AML-193 (cell line): Measurements from ENCODE around the gene RWDD4.
"Not testable (repeated sequence)": the region's sequence is repeated elsewhere in the genome, so short reads cannot be mapped to it uniquely, and the experiment has no call there.

Experiments
- DNase-seq, 2 experiments: peaks; one replicate each; lab custom pipeline; 2025; lab: John Stamatoyannopoulos, UW

RWDD4 gene

DNA sequence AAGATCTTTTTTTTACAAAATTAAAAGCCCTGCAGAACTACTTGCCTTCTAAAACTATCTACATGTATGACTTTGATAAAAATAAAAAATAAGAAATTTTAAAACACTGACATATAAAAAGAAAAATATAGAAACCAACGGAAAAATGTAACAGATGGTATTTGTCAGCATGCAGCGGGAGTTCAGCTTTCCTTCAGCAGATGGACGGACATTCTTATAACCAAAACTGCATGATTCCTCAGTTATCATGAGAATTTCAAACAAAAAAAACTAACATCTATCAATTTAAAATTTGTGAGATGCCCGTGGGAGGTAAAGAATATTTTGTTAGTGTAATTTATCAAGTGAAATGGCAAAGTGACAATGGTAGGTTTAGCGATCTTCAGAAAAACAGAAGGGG lies 23.2 kb downstream of the RWDD4 start:
- no peak for DNase-seq

DNA sequence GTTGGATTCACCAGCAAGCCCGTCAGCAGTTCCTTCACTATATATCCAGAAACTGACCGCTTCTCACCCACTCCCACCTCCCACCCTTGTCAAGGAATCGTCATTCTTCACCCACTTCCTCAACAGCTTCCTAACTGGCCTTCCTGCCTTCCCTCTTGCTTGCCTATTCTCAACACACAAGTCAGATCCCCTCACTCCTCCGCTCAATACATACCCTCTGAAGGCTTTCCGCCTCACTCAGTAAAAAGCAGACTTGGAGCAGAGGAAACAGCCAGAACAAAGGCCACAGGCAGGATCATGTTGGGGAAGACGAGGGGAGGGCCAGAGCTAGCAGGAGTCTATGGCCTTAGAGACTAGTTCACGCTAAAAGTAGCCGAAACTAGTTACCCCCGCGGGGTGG lies 23.7 kb downstream of the RWDD4 start:
- DNase-seq: no peak

DNA sequence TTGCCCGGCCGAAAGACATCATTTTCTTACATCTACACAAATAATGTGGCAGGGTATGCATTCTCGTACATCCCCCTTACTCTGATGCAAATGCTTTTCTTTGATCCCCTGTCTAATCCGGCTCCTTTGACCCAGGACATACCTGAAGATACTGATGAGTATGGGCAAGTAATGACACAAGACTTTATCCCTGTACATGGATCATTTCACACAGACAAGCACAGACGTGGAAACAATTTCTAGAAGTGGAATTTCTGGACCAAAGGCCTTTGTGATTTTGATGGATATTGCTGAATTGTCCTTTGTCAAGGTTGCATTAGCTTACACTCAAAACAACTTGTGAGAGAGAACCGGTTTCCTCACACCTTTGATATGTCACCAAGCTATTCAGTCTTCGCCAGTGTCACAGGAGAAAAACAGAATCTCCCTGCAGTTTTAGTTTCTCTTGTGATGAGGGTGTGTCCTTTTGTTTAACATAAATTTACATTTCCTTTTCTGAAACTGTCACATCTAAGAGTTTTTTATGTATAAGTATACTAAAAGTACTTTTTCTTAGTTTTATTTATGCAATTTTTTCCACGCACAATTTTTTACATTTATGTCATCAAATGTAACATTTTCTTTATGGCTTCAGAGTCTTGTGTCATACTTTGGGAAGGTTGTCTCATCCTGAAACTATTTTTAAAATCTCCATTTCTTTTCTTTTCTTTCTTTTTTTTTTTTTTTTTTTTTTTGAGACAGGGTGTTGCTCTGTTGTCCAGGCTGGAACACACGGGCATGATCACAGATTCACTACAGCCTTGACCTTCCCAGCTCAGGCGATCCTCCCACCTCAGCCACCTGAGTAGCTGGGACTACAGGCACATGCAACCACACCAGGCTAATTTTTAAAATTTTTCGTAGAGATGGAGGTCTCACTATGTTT lies 25.2 kb downstream of the RWDD4 start:
- DNase-seq: no peak

DNA sequence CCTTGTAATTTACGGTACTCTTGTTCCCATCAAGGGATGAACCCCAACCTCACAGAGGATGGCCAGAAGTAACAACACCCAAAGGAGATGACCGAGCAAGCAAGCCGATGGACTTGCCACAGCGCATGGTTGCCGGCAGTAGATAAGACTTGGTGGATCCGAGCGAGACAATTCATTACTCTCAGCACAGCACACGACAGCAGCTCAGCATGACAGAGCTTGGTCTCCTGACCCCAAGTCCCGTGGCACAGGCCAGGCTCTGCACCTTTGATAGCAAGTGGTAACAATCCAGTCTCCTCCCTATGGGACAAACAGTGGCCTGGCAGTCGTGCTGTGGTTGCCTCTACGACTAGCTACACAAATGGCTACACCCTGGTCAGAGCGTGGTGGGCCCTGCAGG lies 26.3 kb downstream of the RWDD4 start:
- DNase-seq: no peak

DNA sequence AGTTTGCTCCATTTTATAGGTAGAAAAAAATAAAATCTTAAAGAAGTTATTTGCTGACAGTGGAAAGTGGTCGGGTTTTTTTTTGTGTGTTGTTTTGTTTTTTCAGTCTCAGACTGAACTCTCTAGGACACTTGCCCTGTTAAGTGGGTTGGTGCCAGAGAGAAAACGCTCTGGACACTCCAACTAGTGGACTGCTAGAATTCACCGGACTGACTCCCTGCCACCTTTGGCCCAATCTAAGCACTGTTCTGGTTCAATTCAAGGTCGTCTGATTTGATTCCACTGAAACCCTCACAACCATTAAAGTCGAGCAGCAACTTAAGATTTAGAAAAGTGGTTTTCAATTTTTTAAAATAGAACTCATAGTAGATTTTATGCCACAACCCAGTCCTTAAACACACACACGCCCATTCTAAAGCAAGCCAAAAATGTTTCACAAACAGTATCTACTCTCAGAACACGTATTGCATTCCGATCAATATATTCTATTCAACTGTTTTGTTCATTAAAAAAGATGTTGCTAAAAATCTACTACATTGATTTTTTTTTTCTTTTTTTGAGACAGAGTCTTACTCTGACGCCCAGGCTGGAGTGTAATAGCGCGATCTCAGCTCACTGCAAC lies 27.3 kb downstream of the RWDD4 start:
- no peak for DNase-seq

DNA sequence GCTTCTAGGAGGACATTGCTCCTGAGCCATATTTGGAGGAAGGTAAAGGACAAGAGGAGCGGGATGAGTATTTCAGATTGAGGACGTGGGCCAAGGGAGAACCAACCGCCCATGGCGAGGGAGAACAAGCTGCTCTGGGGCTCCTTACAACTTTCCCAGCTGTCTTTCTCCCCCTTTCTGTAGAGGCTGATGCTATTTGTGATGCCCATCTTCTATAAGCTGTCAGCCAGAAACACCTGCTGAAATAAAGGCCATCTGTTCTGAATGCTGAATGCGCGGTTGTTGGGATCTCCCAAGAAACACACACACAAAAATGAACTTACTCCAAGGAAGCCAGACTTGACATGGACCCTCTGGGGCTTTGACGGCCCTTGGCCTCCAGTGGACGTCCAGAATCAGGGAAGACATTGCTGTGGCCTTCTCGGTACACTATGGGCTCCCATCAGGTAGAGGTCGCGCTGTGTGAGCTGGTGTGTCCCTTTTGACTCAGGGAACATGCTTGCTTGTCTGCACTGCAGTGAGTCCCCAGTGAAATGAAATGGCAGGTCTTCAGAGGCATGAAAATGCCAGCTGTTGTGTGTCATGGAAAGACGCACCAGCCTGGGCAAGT lies 30.9 kb downstream of the RWDD4 start:
- no peak for DNase-seq

DNA sequence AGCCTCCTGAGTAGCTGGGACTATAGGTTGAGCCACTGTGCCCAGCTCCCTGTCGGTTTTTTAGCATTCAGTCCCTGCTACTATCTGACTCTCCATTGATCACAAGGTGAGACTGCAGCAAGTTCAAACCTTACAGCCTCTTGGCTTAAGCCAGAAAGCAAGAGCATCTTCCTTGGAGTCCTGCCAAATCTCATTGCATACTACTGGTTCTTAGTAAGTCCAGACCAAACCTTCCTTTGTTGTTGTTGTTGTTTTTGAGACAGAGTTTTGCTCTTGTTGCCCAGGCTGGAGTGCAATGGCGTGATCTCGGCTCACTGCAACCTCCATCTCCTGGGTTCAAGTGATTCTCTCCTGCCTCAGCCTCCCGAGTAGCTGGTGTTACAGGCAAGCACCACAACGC lies 31.7 kb downstream of the RWDD4 start:
- not testable (repeated sequence) for DNase-seq

DNA sequence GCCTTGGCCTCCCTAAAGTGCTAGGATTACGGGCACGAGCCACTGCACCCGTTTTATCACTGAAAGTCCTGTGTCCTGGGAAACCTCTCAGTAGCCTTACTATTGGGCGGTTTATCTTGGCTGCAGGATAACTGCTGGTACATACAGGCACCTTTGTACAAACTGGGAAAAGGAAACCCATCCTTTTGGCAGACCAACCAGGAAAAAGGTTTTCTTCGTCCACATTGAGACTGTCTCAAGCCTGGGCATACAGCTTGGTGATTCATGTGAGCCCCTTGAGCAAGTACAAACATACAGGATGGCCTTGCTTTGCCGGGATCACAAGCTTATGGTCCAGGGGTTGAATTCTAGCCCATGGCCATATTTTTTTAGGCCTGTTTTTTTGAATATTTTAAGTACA lies 32.8 kb downstream of the RWDD4 start:
- DNase-seq: no peak

DNA sequence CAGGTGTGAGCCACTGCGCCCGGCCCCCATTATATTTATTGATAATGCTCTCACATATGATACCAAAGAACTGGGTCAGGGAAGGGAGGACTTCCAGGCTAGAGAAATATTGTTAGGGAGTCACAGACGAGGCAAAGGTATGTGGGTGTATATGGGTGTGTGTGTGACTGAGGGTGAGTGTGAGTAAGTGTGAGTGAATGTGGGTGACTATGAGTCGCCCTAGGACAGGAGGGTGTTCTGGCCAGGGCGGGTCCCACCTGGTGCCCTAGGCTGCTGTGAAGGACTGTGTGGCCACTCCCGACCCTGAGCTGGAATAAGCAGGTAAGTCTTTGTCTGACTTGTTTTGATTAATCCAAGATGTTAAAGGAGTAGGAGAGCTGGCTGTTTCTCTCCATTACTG lies 34.4 kb downstream of the RWDD4 start:
- no peak for DNase-seq

DNA sequence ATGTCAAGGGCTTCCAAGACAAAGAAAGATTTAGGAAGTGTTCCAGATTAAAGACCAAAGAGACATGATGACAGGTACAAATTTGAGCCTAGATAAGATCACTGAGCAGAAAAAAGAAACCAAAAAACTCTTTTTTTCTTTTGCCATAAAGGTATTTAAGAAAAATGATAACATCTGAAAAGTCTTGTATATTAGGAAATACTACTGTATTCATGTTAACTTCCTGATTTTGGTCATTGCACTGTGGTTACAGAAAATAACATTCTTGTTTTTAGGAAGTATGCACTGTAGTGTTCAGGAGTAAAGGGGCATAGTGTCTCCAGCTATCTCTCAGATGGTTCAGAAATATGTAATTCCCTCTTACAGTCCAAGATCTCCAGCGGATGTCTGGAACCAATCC lies 37.1 kb downstream of the RWDD4 start:
- peak; percentile 76 to 85 for DNase-seq

DNA sequence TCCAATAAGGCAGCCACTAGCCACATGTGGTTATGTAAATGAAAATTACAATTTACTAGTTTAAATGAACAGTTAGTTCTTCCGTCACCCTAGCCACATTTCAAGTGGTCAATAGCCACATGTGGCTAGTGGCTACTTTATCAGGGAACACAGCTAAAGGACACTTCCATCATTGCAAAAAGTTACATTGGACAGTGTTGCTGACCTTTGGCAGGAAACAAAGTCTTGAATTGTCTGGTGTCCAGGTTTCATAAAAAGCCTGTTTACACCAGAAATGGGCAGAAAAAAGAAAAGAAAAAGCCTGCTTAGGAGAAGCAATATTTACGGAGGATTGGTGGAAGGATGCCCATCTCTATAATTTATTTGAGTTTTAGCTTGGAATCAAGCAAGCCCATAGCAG lies 38.6 kb downstream of the RWDD4 start:
- no peak for DNase-seq

DNA sequence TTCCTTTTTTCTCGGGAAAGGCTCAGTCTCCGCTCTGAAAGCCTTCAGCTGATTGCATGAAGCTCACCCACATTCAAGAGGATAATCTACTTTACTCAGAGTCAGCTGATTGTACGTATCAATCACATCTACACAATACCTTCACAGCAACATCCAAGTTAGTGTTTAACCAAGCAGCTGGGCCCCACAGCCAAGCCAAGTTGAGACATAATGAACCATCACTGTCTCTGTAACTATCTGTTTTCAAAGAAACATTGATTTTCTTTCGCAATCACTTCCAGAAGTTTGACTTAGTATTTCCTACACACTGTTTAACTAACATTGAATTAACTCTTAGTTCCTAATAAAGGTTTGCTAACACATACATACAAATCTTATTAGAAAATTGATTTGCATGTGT lies 40.3 kb downstream of the RWDD4 start:
- no peak for DNase-seq

DNA sequence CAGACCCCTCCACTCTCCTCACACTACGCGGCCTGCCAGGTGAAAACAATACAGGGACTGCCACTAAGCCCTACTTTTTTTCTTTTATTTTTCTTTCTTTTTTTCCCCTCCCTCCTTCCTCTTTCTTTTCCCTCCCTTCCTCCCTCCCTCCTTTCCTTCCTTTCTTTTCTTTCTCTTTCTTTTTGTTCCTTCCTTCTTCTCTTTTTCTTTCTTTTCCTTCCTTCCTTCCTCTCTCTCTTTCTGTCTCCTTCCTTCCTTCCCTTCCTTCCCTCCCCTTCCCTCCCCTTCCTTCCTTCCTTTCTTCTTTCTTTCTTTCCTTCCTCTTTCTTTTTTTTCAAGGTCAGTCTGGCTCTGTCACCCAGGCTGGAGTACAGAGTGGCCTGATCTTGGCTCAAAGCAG lies 41.9 kb downstream of the RWDD4 start:
- DNase-seq: no peak

DNA sequence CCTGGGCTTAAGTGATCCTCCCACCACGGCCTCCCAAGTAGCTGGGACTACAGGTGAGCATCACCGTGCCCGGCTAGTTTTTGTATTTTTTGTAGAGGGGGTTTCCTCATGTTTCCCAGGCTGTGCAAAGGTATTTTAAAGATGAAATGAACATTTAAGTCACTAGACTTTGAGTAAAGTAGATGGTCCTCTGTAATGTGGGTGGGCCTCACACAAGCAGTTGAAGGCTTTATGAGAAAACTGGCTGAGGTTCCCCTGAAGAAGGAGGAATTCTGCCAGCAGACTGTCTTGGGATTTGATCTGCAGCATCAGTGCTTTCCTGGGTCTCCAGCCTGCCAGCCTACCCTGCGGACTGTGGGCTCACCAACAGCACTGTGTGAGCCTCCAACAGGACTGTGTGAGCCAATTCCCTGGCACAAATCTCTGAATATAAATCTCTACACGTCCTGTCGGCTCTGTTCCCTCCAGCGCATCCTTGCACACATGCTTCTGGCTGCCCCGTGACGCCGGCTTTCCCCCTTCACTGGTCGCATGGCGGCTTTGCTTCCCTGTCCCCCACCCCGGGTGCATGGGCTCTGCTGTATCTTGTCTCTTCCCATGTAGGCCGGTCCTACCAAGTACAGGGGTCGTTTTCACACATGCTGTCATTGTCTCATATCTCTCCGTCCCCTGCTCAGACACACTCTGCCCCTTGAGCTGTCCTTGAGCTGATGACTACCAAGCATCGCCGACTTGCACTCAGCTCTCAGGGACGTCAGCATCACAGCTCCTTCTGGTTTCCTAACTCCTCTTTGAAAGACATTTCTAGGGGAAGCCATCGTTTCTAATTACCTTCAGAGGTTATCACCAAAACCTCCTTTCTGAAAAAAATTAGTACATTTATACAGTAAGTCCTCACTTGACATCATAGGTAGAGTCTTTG lies 46.4 kb downstream of the RWDD4 start:
- no peak for DNase-seq

DNA sequence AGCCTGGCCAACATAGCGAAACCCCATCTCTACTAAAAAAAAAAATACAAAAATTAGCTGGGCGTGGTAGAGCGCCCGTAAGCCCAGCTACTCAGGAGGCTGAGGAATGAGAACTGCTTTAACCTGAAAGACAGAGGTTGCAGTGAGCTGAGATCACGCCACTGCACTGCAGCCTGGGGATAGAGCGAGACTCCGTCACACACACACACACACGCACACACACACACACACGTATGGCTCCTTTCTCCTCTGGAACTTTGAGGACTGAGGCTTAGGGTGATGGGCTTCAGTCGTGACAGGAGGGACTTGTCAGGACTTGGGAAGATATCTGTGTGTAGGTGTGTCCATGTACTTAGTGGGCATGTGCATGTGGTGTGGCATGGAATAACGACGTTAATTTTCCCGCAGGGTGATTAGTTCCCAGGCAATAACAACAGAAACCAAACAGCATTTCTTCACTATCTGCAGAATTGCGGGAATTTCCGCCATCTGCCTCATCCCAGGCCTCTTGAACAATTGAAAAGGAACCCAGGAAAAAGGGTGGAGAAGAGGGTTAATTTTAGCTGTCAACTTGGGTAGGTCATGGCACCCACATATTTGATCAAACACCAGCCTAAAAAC lies 47.7 kb downstream of the RWDD4 start:
- DNase-seq: no peak

DNA sequence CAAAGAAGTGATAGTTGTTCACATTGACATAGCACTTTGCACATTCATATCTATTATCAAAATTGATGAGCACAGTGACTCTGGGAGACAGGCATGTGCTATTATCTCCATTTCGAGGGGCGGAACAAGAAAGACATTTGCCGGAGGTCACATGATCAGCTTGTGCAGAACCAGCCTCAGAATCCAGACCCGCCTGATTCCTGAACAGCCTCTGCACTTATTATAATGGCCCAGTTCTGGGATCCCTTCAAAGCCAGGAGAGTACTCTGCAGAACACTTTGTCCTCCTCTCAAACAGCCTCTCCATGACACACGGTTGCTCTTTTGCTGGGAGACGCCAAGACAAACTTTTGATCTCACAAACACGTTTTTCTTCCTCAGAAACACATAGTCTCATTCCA lies 48.4 kb downstream of the RWDD4 start:
- no peak for DNase-seq

DNA sequence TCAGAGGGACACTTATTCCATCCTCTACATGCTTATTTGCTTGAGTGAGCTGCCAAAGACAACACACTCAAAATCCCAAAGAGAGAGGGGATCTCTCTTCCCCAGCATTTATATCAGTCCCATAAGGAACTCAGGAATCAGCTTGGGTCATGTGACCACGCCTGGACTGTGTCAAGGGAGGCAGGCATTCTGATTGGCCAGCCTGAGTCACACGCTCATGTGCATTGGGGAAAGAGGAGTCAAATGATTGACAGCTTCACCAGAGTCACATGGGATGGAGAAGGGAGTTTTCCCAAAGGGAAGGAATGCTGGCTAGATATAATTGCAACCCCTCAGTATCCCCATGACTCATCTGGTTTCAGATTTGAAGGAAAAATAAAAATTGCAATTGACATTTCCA lies 49.0 kb downstream of the RWDD4 start:
- DNase-seq: no peak

DNA sequence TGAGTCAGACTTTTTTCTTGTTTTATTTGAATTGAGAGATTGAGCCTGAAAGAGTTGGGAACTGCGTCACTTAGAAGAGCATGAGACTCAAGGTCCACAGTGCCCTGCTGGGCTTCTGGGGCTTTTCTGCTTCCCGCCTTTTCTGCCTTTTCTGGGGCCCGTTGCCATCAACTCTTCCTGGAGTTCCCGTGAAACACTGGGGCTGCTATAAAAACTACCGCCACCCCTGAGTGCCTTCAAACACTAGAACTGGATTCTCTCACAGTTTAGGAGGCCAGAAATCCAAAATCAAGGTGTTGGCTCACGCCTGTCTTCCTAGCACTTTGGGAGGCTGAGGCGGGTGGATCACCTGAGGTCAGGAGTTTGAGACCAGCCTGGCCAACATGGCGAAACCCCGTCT lies 49.8 kb downstream of the RWDD4 start:
- DNase-seq: no peak

DNA sequence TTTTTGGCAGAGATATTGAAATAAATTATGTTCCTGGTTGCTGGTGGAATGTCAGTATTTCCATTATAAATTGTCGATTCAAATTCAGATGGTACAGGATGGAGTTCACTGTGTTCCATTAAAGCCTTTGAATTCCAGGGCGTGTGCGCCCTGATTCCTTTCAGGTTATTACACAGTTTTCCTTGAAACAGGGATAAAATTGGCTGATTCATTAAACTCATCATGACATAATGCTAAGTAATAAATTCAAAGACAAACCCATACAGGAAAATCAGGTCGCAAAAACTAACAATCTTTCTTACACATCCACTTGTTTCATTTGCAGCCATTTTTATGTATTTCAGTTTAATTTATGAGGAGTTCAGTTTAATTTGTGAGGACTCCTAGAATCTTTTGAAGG lies 51.1 kb downstream of the RWDD4 start:
- no peak for DNase-seq

DNA sequence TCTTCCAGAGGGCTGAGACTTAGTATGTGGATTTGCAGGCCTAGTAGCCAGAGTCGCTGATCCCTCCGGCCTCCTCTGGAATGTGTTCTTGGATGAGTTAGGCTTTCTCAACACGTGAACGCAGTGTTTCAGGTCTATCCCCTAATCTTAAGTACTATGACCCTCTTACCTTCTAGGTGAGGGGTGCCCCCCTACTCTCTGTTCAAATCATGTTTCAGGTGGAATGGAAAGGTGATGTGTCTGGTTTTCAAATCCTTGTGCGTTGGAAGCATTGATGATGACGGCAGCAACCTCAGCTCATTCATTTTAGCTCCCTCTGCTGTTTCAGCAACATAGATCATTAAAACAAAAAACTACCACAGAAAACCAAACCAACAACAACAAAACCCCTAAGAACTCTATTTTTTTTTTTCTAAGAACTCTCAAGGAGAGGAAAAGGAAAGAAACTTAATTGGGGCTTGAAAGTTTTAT lies 56.4 kb downstream of the RWDD4 start:
- DNase-seq: no peak

DNA sequence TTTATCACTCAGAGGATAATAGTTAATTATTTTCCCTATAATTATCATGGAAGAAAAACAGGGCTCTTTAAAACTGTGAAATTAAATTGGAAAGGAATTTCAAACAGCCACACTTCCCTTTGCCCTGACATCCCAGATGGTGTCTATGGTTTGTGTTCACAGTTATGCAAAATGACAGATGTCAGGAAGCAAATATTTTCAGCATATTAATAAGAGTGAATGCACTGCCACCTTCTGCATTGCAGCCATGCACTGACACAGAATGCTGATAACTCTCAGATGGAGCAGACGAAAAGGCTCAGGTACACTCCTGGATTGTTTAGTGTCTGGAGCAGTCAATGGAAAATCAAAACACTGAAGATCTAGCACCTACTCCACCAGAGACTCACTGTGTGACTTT lies 57.6 kb downstream of the RWDD4 start:
- no peak for DNase-seq
